ENCODE data around the gene PHYKPL. TPM values are rescaled to one million over a fixed set of nuclear protein-coding genes. Genes with fewer than 3 reads are reported as not detected.
A peak's percentile ranks its signal among the peaks of the same experiment; 100 is the strongest.

The PHYKPL gene
- total and polyA plus RNA-seq, 2 of the 4 experiments (the other 2 are of a cell fraction) = 10.0 to 24.5 TPM

GRCh38 chr5:178201221-178201926 lies 31.2 kb downstream of the PHYKPL start:
- DNase-seq = peak; percentile 57
- Histone ChIP-seq H4K91ac (ENCODE audit: insufficient read depth, low read depth, low read length) (no peak overlapping the region), H3K18ac (ENCODE audit: low read depth, low read length) (no peak overlapping the region), H3K9ac (ENCODE audit: low read depth, low read length) (no peak overlapping the region), H4K20me1 (ENCODE audit: insufficient read depth, low read length) (peaks cover 12% of the 10 kb centered on the region), H3K23ac (ENCODE audit: low read depth, low read length) (no peak overlapping the region), H2BK120ac (ENCODE audit: low read depth, low read length) (no peak overlapping the region), H2BK20ac (ENCODE audit: low read depth, low read length) (no peak overlapping the region), H3K14ac (replicated peaks; ENCODE audit: low read depth, low read length) (no peak overlapping the region), H3K9me1 (ENCODE audit: insufficient read depth, low read length) (peaks cover 6% of the 10 kb centered on the region; the same call in 1 of the 2 replicates), H2AK9ac (replicated peaks; ENCODE audit: low read depth, low read length, poor library complexity) (peak overlapping the region; percentile 5), H3K79me1 (ENCODE audit: low read depth in 1 of 2, low read length in 2 of 2) (peaks cover 0 to 17% of the 10 kb centered on the region in 2 experiments; a peak in 2 of 4 replicates), H4K5ac (ENCODE audit: low read depth, low read length) (no peak overlapping the region), H3K4me1 (ENCODE audit: control insufficient read depth, insufficient read depth, low read length) (peaks cover 7% of the 10 kb centered on the region), H3K4me2 (ENCODE audit: low read depth, low read length) (no peak overlapping the region; the same call in 1 of the 2 replicates), H2BK15ac (ENCODE audit: low read depth, low read length) (no peak overlapping the region), H2AFZ (replicated peaks; ENCODE audit: low read length, poor library complexity) (peak overlapping the region; percentile 67), H3K4ac (ENCODE audit: low read depth, low read length) (no peak overlapping the region), H2AK5ac (ENCODE audit: low read depth, low read length) (no peak overlapping the region), H3K27ac (ENCODE audit: insufficient read depth, low read length) (no peak overlapping the region), H3K9me3 (ENCODE audit: control insufficient read depth, insufficient read depth, low read length) (no peaks in the 10 kb centered on the region), H3K4me3 (ENCODE audit: insufficient read depth, low read depth, low read length) (no peak overlapping the region), H2BK5ac (ENCODE audit: low read depth, low read length, poor library complexity, severe bottlenecking) (no peak overlapping the region), H3K56ac (ENCODE audit: extremely low read depth, insufficient read depth, low read length) (no peak overlapping the region), H4K8ac (ENCODE audit: low read depth in 2 of 2, low read length in 2 of 2) (no peak overlapping the region), H3K36me3 (ENCODE audit: control insufficient read depth, insufficient read depth, low read length) (peaks cover 5% of the 10 kb centered on the region), H3K27me3 (ENCODE audit: control insufficient read depth, insufficient read depth, low read length) (peaks cover under 1% of the 10 kb centered on the region; the same call in 1 of the 2 replicates)
- POLR2A ChIA-PET (ENCODE audit: unreplicated experiment) = no interaction called here
- no TSS peak for BruUV-seq (replicated peaks)
- CTCF ChIA-PET = no interaction called here
- in situ Hi-C loops (cut with MboI; ENCODE audit: low sequenced_read_pairs) (no loop called here), dilution Hi-C loops (cut with HindIII; ENCODE audit: low sequenced_read_pairs, unreplicated experiment) (no loop called here), intact Hi-C loops (cut with micrococcal nuclease) (no loop called here)
- ATAC-seq (ENCODE audit: low read depth) = no peak
- WGBS, 2 experiments (ENCODE audit: extremely low coverage in 2 of 2, insufficient read length in 1 of 2) = 80% methylated on average over 3 of the region's 14 CpGs; no CpG with 5 or more reads in 1 of the 2 experiments
- TF ChIP-seq FOS (IDR thresholded peaks at IDR 0.05; ENCODE audit: low read depth, low read length) = no peak
- no peak for TF ChIP-seq CHD1 (IDR thresholded peaks at IDR 0.05; ENCODE audit: low read depth, low read length)
- no peak for TF ChIP-seq USF2 (IDR thresholded peaks at IDR 0.05; ENCODE audit: low read depth, low read length)
- TF ChIP-seq RCOR1 (IDR thresholded peaks at IDR 0.05; ENCODE audit: insufficient replicate concordance, low read length) = no peak
- no peak for TF ChIP-seq MXI1 (IDR thresholded peaks at IDR 0.05; ENCODE audit: borderline replicate concordance, low read depth, low read length)
- no peak for TF ChIP-seq RFX5 (IDR thresholded peaks at IDR 0.05; ENCODE audit: low read depth, low read length)
- TF ChIP-seq POLR2A (IDR thresholded peaks at IDR 0.05; ENCODE audit: low read depth, low read length) = no peak
- TF ChIP-seq CTCF (conservative IDR thresholded peaks at IDR 0.05; ENCODE audit: low read depth, low read length) = no peak

Measured in IMR-90 (cell line).